ENCODE results near the gene RAB4A. TPM values are rescaled to one million over a fixed set of nuclear protein-coding genes. Genes with fewer than 3 reads are reported as not detected.

The RAB4A gene
- total and polyA plus RNA-seq, 12 donors: 15.7 to 131 (median 112) TPM

DNA sequence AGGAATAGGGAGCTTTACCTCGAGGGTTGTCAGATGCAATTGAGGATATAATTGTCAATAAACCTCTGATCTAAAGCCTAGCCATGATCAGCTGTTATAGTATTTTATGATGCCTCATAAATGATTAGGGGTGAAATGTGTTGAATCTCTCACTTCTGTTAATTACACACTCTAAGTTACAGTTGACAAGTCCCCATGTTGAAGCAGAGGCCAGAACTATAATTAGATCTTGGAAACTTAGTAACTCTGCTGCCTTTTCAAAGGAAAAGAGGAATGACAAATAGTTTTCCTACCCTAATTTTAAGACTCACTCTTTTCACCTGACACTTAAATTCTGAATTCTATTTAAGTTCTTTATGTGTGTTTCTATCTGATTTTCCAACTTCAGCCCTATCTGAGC, 38.2 kb downstream of the RAB4A start:
- Histone ChIP-seq H3K27ac (peak overlapping the region in 4 of 10 donors; percentile 6 to 49 (median 20)), H3K27me3 (no peaks in the 10 kb centered on the region), H3K36me3 (peaks cover 0 to 96% (median 8%) of the 10 kb centered on the region in 9 donors), H3K4me1 (peaks cover 0 to 19% (median 4%) of the 10 kb centered on the region in 9 donors), H3K9me3 (no peaks in the 10 kb centered on the region), H3K4me3 (no peak overlapping the region)
- no peak for DNase-seq
- 64 to 66% methylated on average over 1 of the region's 1 CpG for WGBS, 2 donors
- TF ChIP-seq, protein P1, sequence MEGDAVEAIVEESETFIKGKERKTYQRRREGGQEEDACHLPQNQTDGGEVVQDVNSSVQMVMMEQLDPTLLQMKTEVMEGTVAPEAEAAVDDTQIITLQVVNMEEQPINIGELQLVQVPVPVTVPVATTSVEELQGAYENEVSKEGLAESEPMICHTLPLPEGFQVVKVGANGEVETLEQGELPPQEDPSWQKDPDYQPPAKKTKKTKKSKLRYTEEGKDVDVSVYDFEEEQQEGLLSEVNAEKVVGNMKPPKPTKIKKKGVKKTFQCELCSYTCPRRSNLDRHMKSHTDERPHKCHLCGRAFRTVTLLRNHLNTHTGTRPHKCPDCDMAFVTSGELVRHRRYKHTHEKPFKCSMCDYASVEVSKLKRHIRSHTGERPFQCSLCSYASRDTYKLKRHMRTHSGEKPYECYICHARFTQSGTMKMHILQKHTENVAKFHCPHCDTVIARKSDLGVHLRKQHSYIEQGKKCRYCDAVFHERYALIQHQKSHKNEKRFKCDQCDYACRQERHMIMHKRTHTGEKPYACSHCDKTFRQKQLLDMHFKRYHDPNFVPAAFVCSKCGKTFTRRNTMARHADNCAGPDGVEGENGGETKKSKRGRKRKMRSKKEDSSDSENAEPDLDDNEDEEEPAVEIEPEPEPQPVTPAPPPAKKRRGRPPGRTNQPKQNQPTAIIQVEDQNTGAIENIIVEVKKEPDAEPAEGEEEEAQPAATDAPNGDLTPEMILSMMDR (IDR thresholded peaks at IDR 0.05): no peak
- ATAC-seq: peak in 1 of 8 donors; percentile 53
- intact Hi-C loops (cut with DNase I): loop anchor here in 1 of 10 donors (5.0 kb wide), 1 partner anchor 173 kb away; no protein-coding TSS in a partner anchor

DNA sequence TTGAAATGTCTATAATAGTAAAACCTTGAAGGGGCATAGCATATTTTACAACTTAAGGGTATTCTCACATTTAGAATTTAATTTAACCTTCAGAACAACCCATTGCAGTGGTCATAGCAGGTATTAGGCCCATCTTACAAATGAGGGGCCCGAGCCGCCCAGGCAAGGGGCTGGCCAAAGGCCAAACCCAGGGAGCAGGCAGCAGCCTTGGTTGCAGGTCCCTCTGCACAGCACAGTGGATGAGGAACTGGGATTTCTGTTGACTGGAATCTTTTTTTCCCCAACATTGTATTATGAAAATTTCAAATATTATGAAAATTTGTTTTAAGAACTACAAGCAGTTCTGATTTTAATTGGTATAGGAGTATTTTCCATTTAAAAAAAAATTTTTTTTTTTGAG, 38.8 kb downstream of the RAB4A start:
- H3K27me3 ChIP-seq: no peaks in the 10 kb centered on the region
- TF ChIP-seq, protein P1 (IDR thresholded peaks at IDR 0.05): no peak
- H3K27ac ChIP-seq: peak overlapping the region in 3 of 10 donors; percentile 6 to 49 (median 10)
- no peak overlapping the region for H3K4me3 ChIP-seq
- H3K9me3 ChIP-seq: no peaks in the 10 kb centered on the region
- peaks cover 0 to 19% (median 4%) of the 10 kb centered on the region in 9 donors for H3K4me1 ChIP-seq
- ATAC-seq: peak in 4 of 8 donors; percentile 49 to 72 (median 68)
- 35 to 63% methylated on average over 2 of the region's 2 CpGs for WGBS, 2 donors
- peaks cover 0 to 90% (median 6%) of the 10 kb centered on the region in 9 donors for H3K36me3 ChIP-seq
- intact Hi-C loops (cut with DNase I): loop anchor here in 1 of 10 donors (5.0 kb wide), 1 partner anchor 173 kb away; no protein-coding TSS in a partner anchor
- DNase-seq: no peak

DNA sequence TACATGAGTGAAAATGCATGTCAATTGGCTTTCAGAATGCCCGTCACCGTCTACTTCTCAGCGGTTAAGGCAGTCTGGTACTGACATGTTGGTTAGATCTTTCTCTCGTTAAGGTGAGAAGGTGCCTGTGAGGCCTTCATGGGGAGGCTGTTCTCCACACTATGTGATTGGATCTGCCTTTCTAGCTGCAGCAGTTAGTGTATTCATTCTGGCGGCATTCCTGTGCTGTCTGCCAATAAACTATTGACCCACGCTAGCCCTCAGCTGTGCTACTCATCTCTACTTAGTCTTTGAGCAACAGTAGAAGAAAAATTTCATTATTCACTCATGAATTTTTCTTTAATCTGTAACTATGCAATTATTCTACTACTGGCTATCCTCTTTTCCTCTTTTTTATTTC, 39.9 kb downstream of the RAB4A start:
- TF ChIP-seq, protein P1 (IDR thresholded peaks at IDR 0.05): no peak
- intact Hi-C loops (cut with DNase I): no loop called here
- peak in 5 of 8 donors; percentile 32 to 78 (median 38) for ATAC-seq
- H3K4me1 ChIP-seq: peaks cover 0 to 19% (median 0%) of the 10 kb centered on the region in 9 donors
- WGBS, 2 donors: 75 to 92% methylated on average over 6 of the region's 6 CpGs
- no peak overlapping the region for H3K27ac ChIP-seq
- H3K4me3 ChIP-seq: no peak overlapping the region
- H3K27me3 ChIP-seq: no peaks in the 10 kb centered on the region
- H3K36me3 ChIP-seq: peaks cover 0 to 78% (median 3%) of the 10 kb centered on the region in 9 donors
- no peak for DNase-seq
- no peaks in the 10 kb centered on the region for H3K9me3 ChIP-seq

DNA sequence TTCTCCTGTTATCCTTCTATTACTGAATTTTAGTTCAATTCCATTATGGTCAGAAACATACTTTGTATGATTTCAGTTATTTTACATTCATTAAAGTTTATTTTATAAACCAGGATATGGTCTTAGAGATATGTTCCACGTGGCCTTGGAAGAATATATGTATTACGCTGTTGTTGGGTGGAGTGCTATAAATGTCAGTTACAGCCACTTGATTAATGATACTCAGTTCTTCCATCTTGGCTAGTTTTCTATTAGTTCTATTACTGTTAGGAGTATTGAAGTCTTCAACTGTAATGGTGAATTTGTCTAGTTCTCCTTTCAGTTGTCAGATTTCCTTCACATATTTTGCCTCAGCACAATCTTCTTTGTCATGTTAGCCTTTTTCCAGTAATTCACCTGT, 45.3 kb downstream of the RAB4A start:
- WGBS, 2 donors: 89% methylated on average over 2 of the region's 2 CpGs
- Histone ChIP-seq H3K36me3 (peaks cover 0 to 58% (median 12%) of the 10 kb centered on the region in 9 donors), H3K27ac (no peak overlapping the region), H3K9me3 (no peaks in the 10 kb centered on the region), H3K4me3 (no peak overlapping the region), H3K27me3 (no peaks in the 10 kb centered on the region), H3K4me1 (peaks cover 0 to 2% (median 0%) of the 10 kb centered on the region in 9 donors)
- intact Hi-C loops (cut with DNase I): no loop called here
- no peak for DNase-seq
- TF ChIP-seq, protein P1 (IDR thresholded peaks at IDR 0.05): no peak
- no peak for ATAC-seq

All from heart right ventricle (tissue), 16 donors.